Keratinocyte (primary cell): ENCODE measurements around the gene MFSD6. TPM values are rescaled to one million over a fixed set of nuclear protein-coding genes. Genes with fewer than 3 reads are reported as not detected.

Experiments used
- DNase-seq: peaks from one replicate; pipeline ENCODE4 v3.0.0-alpha.2; 2011; ENCODE audit warnings: low read depth, missing footprints, low spot score
- FAIRE-seq: peaks from 2 replicates; lab custom pipeline; 2011; peaks lifted over from hg19 to GRCh38; lab: Jason Lieb, UNC
- H2AFZ ChIP-seq: 2 replicates; pipeline ENCODE4 v1.6.0; 2012; ENCODE audit warnings: low read length, control low read depth, inconsistent platforms; ENCODE audit not compliant: control insufficient read depth
- H3K27ac ChIP-seq: 2 replicates; pipeline ENCODE4 v1.5.1; 2011; ENCODE audit warnings: low read length; ENCODE audit not compliant: control insufficient read depth, insufficient read depth
- H3K27me3 ChIP-seq: 3 replicates; pipeline ENCODE4 v1.6.0; 2011; ENCODE audit warnings: low read length; ENCODE audit not compliant: control insufficient read depth, insufficient read depth; ENCODE audit errors: extremely low read depth
- H3K36me3 ChIP-seq, 2 experiments: 2 replicates in 1 of 2; 3 replicates in 1 of 2; pipeline ENCODE4 v1.5.1; 2011; ENCODE audit warnings: low read length in 2 of 2, mild to moderate bottlenecking in 1 of 2; ENCODE audit not compliant: control insufficient read depth in 2 of 2, insufficient read depth in 2 of 2; ENCODE audit errors: extremely low read depth in 1 of 2
- H3K4me1 ChIP-seq: 3 replicates; pipeline ENCODE4 v1.5.1; 2011; ENCODE audit warnings: low read length; ENCODE audit not compliant: control insufficient read depth, insufficient read depth; ENCODE audit errors: extremely low read depth
- H3K4me2 ChIP-seq: 3 replicates; pipeline ENCODE4 v1.6.0; 2011; ENCODE audit warnings: low read depth, low read length; ENCODE audit not compliant: control insufficient read depth, insufficient read depth; ENCODE audit errors: extremely low read depth
- H3K4me3 ChIP-seq, 3 experiments: fragments of 200-600 bp in 1 of 3; sonication (generic) in 1 of 3; 2 replicates in 2 of 3; 3 replicates in 1 of 3; pipeline ENCODE4 v1.5.1; 2011 to 2016; ENCODE audit warnings: low read length in 3 of 3, mild to moderate bottlenecking in 3 of 3, control low read depth in 2 of 3, inconsistent platforms in 1 of 3, low read depth in 1 of 3, mixed read lengths in 1 of 3, mixed run types in 1 of 3, moderate library complexity in 1 of 3; ENCODE audit not compliant: control insufficient read depth in 2 of 3, insufficient read depth in 2 of 3; ENCODE audit errors: extremely low read depth in 1 of 3
- H3K79me2 ChIP-seq: 2 replicates; pipeline ENCODE4 v1.6.0; 2012; ENCODE audit warnings: low read length; ENCODE audit not compliant: control insufficient read depth, insufficient read depth
- H3K9ac ChIP-seq: 3 replicates; pipeline ENCODE4 v1.6.0; 2011; ENCODE audit warnings: low read length; ENCODE audit not compliant: control insufficient read depth, insufficient read depth; ENCODE audit errors: extremely low read depth
- H3K9me1 ChIP-seq: 3 replicates; pipeline ENCODE4 v1.6.0; 2011; ENCODE audit warnings: low read length; ENCODE audit not compliant: control insufficient read depth, insufficient read depth; ENCODE audit errors: extremely low read depth
- H3K9me3 ChIP-seq: 2 replicates; pipeline ENCODE4 v1.5.1; 2012; ENCODE audit warnings: low read depth, low read length; ENCODE audit not compliant: control insufficient read depth
- H4K20me1 ChIP-seq: 3 replicates; pipeline ENCODE4 v1.6.0; 2011; ENCODE audit warnings: low read length; ENCODE audit not compliant: control insufficient read depth, insufficient read depth; ENCODE audit errors: extremely low read depth
- CTCF ChIP-seq, 3 experiments: IDR thresholded peaks in 1 of 3; conservative IDR thresholded peaks in 1 of 3; optimal IDR thresholded peaks in 1 of 3; 2 replicates in 2 of 3; 3 replicates in 1 of 3; pipeline versions ENCODE3 to v1.5.1; 2011; ENCODE audit warnings: low read length in 3 of 3, mild to moderate bottlenecking in 3 of 3, moderate library complexity in 2 of 3, control low read depth in 1 of 3, inconsistent platforms in 1 of 3; ENCODE audit not compliant: insufficient read depth in 2 of 3; ENCODE audit errors: extremely low read depth in 1 of 3
- EZH2 ChIP-seq: IDR thresholded peaks from one replicate; pipeline ENCODE4 v1.6.1; 2012; ENCODE audit warnings: inconsistent platforms, mild to moderate bottlenecking, low read length, moderate library complexity
- dilution Hi-C: fragments of 300-500 bp; cut with MboI; formaldehyde crosslinking; loops from one replicate; pipeline ENCODE4 v1.7.0; 2020; ENCODE audit warnings: low sequenced_read_pairs; ENCODE audit not compliant: extremely low pct_ligation_motif_present
- polyA plus RNA-seq, 5 experiments: library from polyadenylated mRNA; depleted of rRNA in 3 of 5; stranded (reverse) in 3 of 5; stranded (forward) in 1 of 5; unstranded in 1 of 5; fragments of >200 nt; gene quantifications; 1 replicate in 1 of 5; 2 replicates in 3 of 5; 3 replicates in 1 of 5; pipeline versions ENCODE4 v1.2.1 to v1.2.3, GENCODE V29; 2011 to 2012; ENCODE audit warnings: missing spikeins in 2 of 5, low read depth in 1 of 5, low replicate concordance in 1 of 5

Gene MFSD6
- polyA plus RNA-seq, 1 donor (not counting 4 experiments of a cell fraction or from before 2014, with no cell fraction given) = 11.0 TPM

GRCh38 chr2:190361572-190361971 is 46.6 kb upstream of the MFSD6 start:
- no peaks in the 10 kb centered on the region for H3K9me3 ChIP-seq
- H3K9me1 ChIP-seq = no peaks in the 10 kb centered on the region
- H3K27ac ChIP-seq = no peak overlapping the region
- H3K36me3 ChIP-seq = no peaks in the 10 kb centered on the region
- dilution Hi-C loops = no loop called here
- FAIRE-seq = no peak
- H3K4me3 ChIP-seq = no peak overlapping the region
- H3K4me2 ChIP-seq = no peak overlapping the region
- no peak for DNase-seq
- no peaks in the 10 kb centered on the region for H3K27me3 ChIP-seq
- H2AFZ ChIP-seq = no peak overlapping the region
- no peak overlapping the region for H3K9ac ChIP-seq
- no peaks in the 10 kb centered on the region for H3K79me2 ChIP-seq
- H3K4me1 ChIP-seq = peaks cover 33% of the 10 kb centered on the region
- H4K20me1 ChIP-seq = no peaks in the 10 kb centered on the region
- no peak for TF ChIP-seq EZH2
- no peak for TF ChIP-seq CTCF (optimal IDR thresholded peaks at IDR 0.05 in 1 of 3, IDR thresholded peaks at IDR 0.05 in 1 of 3, conservative IDR thresholded peaks at IDR 0.05 in 1 of 3; ENCODE audit: extremely low read depth in 1 of 3, insufficient read depth in 2 of 3, low read length in 3 of 3)

GRCh38 chr2:190362894-190363293 is 45.3 kb upstream of the MFSD6 start:
- H3K36me3 ChIP-seq = no peaks in the 10 kb centered on the region
- dilution Hi-C loops = no loop called here
- peaks cover 23% of the 10 kb centered on the region for H3K4me1 ChIP-seq
- no peaks in the 10 kb centered on the region for H3K27me3 ChIP-seq
- H3K9me1 ChIP-seq = no peaks in the 10 kb centered on the region
- no peak overlapping the region for H3K4me2 ChIP-seq
- H3K4me3 ChIP-seq = no peak overlapping the region
- H3K79me2 ChIP-seq = no peaks in the 10 kb centered on the region
- TF ChIP-seq CTCF (optimal IDR thresholded peaks at IDR 0.05 in 1 of 3, IDR thresholded peaks at IDR 0.05 in 1 of 3, conservative IDR thresholded peaks at IDR 0.05 in 1 of 3; ENCODE audit: extremely low read depth in 1 of 3, insufficient read depth in 2 of 3, low read length in 3 of 3) (no peak), EZH2 (no peak)
- H4K20me1 ChIP-seq = no peaks in the 10 kb centered on the region
- FAIRE-seq (no peak), DNase-seq (no peak)
- H3K9ac ChIP-seq = no peak overlapping the region
- H3K27ac ChIP-seq = no peak overlapping the region
- no peak overlapping the region for H2AFZ ChIP-seq
- no peaks in the 10 kb centered on the region for H3K9me3 ChIP-seq
